WI38 (cell line): Measurements from ENCODE around the gene CEACAM21.
"Not testable (repeated sequence)": the region's sequence is repeated elsewhere in the genome, so short reads cannot be mapped to it uniquely, and the experiment has no call there.

Experiments used
- H3K4me3 ChIP-seq: 2 replicates; pipeline ENCODE4 v1.5.1; 2011; ENCODE audit warnings: low read depth, mild to moderate bottlenecking, control low read depth, low read length
- TF ChIP-seq, protein P1 (sequence below): IDR thresholded peaks from 2 replicates; pipeline ENCODE4 v1.5.1; 2012; ENCODE audit warnings: low read depth, mild to moderate bottlenecking, control low read depth, low read length

The CEACAM21 gene

DNA sequence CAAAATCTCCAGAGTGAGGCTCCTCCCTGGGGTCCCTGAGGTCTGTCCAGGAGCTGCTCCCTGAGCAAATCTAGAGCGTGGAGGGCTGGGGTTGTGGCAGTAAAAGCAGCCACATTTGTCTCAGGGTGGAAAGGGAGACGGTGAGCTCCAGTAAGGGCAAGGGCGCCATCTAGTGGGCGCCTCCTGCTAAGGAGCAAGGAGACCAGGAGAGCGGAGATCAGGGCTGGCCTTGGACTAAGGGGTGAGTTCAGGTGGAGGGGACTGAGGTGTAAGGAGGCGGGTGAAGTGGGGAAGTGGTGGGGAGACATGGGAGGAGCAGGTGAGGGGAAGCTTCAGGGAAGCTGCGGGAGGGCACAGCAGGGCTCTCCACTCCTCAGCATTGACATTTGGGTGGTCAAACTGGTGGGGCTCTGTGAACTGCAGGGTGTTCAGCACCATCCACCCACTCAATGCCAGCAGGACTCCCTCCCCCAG is 5.3 kb upstream of the CEACAM21 start:
- H3K4me3 ChIP-seq = no peak overlapping the region
- TF ChIP-seq, protein P1, sequence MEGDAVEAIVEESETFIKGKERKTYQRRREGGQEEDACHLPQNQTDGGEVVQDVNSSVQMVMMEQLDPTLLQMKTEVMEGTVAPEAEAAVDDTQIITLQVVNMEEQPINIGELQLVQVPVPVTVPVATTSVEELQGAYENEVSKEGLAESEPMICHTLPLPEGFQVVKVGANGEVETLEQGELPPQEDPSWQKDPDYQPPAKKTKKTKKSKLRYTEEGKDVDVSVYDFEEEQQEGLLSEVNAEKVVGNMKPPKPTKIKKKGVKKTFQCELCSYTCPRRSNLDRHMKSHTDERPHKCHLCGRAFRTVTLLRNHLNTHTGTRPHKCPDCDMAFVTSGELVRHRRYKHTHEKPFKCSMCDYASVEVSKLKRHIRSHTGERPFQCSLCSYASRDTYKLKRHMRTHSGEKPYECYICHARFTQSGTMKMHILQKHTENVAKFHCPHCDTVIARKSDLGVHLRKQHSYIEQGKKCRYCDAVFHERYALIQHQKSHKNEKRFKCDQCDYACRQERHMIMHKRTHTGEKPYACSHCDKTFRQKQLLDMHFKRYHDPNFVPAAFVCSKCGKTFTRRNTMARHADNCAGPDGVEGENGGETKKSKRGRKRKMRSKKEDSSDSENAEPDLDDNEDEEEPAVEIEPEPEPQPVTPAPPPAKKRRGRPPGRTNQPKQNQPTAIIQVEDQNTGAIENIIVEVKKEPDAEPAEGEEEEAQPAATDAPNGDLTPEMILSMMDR = peak; percentile 88

DNA sequence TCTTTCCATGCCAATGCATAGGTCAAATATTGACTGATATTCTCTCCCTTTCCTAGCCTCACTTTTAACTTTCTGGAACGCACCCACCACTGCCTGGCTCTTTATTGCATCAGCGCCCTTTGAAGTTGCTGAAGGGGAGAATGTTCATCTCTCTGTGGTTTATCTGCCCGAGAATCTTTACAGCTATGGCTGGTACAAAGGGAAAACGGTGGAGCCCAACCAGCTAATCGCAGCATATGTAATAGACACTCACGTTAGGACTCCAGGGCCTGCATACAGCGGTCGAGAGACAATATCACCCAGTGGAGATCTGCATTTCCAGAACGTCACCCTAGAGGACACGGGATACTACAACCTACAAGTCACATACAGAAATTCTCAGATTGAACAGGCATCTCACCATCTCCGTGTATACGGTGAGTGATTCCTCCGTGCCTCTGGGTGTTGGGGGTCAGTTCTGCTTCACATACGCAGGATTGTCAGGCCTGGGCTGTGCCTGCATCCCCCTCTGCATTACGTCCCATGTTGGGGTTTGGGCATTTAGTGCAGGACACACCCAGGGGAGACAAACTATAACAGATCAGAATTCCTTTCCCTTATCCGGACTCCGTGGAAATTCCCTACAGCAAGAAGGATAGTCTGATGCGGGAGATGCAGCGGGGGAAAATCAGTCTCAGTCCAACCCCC is 1.3 kb downstream of the CEACAM21 start:
- H3K4me3 ChIP-seq = no peak overlapping the region
- TF ChIP-seq, protein P1 = no peak

DNA sequence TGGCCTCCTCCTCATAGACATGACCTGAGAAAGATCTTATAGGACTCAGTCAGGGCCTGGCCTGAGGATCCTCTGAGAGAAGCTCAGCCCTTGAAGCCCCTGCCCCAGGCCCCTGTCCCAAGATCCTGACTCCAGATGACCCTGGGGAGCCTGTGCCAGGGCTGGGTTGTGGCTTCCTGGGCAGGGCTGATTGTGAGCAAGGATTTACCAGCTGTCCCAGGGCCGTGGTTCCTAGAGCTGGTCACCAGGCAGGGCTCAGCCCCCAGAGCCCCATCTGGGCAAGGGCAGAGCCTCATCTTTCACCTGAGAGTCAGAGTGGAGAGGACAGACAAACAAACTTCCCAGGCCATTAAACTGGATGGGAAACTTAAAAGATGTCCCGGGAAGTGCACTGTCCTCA is 1.9 kb downstream of the CEACAM21 start:
- TF ChIP-seq, protein P1 = no peak
- H3K4me3 ChIP-seq = no peak overlapping the region

DNA sequence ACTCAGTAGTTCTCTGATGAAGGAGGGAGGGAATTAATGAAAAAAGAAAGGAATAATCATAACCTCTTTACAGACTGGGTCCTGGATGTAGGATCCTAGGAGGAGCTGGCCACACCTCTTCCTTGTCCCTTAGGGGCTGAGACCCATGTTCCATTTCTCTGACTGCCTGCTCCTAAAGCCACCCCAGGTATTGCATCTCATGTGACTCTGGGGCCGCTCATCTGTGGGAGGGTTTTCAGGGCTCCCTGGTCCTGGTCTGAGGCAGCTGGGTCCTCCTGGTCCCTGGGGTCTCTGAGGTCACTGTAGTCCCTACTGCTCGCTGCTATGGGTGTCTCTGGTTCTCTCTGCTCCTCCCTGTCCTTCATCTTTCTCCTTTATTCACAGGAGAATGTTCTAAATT is 2.9 kb downstream of the CEACAM21 start:
- no peak overlapping the region for H3K4me3 ChIP-seq
- TF ChIP-seq, protein P1 = no peak

DNA sequence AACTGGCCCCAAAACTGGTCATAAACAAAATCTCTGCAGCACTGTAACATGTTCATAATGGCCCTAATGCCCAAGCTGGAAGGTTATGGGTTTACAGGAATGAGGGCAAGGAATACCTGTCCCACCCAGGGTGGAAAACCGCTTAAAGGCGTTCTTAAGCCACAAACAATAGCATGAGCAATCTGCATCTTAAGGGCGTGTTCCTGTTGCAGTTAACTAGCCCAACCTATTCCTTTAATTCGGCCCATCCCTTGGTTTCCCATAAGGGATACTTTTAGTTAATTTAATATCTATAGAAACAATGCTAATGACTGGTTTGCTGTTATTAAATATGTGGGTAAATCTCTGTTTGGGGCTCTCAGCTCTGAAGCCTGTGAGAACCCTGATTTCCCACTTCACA is 5.1 kb downstream of the CEACAM21 start:
- not testable (repeated sequence) for H3K4me3 ChIP-seq

DNA sequence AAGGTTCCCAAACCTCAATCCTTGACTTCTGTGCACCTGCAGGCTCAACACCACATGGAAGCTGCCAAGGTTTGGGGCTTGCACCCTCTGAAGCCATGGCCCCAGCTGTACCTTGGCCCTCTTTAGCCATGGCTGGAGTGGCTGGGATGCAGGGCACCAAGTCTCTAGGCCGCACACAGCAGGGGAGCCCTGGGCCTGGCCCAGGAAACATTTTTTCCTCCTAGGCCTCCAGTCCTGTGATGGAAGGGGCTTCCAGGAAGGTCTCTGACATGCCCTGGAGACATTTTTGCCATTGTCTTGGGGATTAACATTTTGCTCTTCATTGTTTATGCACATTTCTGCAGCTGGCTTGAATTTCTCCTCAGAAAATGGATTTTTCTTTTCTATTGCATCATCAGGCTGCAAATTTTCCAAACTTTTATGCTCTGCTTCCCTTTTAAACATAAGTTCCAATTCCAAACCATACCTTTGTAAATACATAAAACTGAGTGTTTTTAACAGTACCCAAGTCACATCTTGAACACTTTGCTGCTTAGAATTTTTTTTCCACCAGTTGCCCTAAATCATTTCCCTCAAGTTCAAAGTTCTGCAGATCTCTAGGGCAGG is 6.7 kb downstream of the CEACAM21 start:
- not testable (repeated sequence) for H3K4me3 ChIP-seq

DNA sequence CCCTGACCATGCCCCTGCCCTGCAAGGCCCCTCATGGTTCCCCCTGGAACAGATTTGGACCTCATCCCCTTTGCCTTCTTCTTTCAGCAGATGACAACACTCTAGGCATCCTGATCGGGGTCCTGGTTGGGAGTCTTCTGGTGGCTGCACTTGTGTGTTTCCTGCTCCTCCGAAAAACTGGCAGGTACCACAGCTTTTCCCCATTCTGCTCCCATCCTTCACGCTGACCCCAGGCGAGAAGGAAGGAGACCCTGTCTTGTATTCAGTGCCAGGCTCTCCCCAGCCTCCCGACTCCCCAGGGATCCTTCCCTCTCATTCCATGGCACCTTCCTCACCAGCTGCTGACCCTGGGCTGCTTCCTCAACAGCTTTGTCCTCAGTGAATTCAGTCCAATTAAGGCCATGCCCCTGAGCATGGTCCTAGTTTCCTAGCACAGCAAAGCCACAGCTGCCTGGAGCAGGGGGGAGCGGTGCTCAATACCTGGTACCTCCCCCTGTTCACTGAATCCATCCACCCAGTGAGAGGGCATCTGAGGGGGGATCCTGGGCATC is 8.4 kb downstream of the CEACAM21 start:
- TF ChIP-seq, protein P1 = no peak
- H3K4me3 ChIP-seq = no peak overlapping the region

DNA sequence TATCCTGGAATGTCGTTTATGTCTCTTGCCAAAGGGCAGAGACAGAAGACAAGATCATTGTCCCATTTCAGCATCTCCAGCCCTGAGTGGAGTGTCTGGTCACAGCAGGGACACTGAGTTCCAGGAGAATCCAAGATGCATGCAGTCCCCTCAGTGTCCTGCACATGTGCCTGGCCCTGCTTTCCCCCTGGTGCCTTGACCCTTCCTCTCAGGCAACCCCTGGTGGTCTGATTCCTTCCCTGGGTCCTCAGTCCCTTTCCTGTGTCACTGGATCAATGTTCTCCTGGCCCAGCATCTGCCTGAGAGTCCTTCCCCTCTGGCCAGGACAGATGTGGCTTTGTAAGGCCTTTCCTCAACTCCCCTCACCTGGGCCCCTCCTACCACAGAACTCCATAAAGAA is 9.0 kb downstream of the CEACAM21 start:
- no peak overlapping the region for H3K4me3 ChIP-seq
- TF ChIP-seq, protein P1 = no peak
